Measurements from ENCODE around the gene GCAT.
"Not testable (repeated sequence)": the region's sequence is repeated elsewhere in the genome, so short reads cannot be mapped to it uniquely, and the experiment has no call there.

Gene GCAT

DNA sequence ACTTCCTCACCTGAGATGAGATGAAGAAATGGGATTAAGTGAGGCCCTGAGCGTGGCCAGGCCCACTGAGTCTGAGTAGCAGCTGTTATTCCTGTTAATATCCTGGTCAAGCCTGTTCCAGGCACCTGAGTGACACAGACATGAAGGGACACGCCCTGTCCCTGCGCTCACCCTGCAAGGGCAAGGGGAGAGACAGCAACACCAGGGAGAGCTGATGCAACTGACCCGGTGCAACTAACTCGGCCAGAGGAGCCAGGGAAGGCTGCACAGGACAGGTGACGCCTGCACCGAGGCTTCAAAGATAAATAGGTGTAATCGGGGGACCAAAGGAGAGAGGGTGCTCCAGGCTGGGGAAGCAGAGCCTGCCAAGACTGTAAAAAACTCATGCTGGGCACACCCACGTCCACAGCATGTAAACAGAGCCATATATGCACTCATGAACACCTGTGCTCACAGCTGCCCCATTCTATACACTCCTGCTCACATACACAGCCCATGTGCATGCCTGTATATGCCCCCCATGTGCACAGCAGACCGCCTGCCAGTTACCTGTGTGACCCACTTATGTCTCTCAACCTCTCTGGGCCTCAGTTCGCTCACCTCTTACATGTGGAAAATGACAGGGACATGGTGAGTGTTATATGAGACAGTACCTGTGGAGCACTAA, 22.8 kb upstream of the GCAT start:
- DNase-seq, result no peak

GRCh38 chr22:37790234-37790633, 17.5 kb upstream of the GCAT start:
- DNase-seq, result no peak

- DNase-seq, result no peak
Measured at GRCh38 chr22:37792494-37792893, 15.2 kb upstream of the GCAT start.

DNA sequence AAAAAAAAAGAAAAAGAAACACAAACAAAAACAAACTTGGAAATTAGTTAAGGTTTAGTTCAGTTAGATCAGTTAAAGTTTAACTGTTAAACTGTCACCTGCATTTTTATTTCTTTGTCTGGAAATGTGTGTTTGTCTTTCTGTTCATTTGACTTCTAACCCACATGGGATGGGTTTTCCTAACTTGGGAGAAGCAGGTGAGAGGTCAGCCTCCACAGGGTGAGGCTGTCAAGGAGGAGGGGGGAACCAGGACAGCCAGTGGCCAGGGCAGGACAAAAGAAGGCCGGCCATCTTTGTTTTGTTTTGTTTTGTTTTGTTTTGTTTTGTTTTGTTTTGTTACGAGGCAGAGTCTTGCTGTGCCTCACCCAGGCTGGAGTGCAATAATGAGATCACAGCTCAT, 13.4 kb upstream of the GCAT start:
- DNase-seq, result no peak

DNA sequence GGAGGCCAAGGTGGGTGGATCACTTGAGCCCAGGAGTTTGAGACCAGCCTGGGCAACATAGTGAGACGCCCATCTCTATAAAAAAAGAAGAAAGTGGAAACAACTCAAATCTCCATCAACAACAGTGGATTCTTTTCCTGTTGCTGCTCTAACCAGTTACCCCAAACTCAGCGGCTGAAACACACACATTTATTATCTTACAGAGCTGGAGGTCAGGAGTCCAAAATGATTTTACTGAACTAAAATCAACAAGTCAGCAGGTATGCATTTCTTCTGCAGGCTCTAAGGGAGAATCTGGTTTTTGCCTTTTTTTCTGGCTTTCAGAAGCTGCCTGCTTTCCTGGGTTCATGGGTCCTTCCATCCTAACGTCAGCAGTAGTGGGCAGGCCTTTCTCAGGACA, 11.7 kb upstream of the GCAT start:
- no peak for DNase-seq

DNA sequence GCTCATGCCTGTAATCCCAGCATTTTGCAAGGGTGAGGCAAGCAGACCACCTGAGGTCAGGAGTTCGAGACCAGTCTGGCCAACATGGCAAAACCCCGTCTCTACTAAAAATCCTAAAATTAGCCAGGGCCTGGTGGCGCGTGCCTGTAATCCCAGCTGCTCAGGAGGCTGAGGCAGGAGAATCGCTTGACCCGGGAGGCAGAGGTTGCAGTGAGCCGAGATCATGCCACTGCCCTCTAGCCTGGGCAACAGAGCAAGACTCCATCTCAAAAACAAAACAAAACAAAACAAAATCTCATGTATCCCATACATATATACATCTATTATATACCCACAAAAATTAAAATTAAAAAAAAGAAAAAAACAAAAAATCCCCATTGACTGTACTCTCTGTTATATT, 10.5 kb upstream of the GCAT start:
- not testable (repeated sequence) for DNase-seq

- DNase-seq, result no peak
Measured at GRCh38 chr22:37797874-37798500, 9.7 kb upstream of the GCAT start.

DNA sequence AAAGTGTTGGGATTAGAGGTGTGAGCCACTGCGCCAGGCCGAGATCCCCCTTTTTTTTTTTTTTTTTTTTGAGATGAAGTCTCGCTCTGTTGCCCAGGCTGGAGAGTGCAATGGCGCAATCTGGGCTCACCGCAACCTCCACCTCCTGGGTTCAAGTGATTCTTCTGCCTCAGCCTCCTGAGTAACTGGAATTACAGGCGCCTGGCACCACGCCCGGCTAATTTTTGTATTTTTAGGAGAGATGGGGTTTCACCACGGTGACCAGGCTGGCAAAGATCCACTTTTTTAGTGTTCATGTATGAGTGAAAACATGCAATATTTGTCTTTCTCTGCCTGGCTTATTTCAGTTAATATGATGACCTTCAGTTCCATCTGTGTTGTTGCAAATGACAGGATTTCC, 7.8 kb upstream of the GCAT start:
- DNase-seq, result not testable (repeated sequence)

GRCh38 chr22:37801946-37802309, 5.8 kb upstream of the GCAT start:
- no peak for DNase-seq

DNA sequence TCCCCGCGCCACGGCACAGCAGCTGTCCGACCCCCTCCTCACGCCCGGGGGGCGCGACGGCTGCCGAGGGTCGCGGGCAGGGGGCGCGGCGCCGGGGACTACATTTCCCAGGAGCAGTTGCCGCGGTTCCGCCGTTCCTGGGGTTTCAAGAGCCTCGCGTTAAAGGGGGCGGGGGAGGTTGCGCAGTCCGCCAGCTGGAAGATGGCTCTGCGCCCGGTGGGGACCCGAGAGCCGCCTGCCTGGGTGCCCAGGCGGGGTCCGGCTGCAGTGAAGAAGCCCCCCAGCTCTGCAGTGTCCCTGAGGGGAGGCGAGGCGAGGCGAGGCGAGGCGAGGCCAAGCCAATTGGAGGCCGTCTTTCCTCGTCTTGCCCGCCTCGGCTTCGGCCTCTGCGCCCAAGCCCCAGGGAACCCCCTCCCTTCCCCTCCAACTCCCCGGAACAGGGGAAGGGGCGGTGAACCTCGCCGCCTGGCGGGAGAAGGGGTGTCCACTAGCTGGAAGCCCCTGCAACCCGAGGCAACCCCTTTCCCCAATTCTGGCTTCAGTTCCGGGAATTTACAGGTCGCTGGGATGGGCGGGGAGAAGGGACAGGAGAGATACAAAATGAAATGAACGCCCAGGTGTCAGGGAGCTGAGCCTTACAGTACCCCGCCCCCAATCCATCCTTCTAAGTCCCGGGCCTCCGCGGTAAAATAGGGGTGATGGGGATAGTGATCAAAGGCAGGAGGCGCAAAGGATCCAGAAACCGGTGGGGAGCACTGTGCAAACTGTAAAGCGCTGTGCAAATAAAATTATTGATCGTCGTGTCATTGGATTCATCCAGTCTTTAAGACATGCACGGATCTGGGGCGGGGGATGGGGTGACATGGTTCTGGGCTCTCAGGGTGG, 5.2 kb upstream of the GCAT start:
- DNase-seq, result peak; percentile 24

- DNase-seq, result no peak
Measured at GRCh38 chr22:37803195-37803638, 4.5 kb upstream of the GCAT start.

GRCh38 chr22:37803639-37804351, 3.9 kb upstream of the GCAT start:
- DNase-seq, result no peak

GRCh38 chr22:37804352-37804880, 3.3 kb upstream of the GCAT start:
- DNase-seq, result no peak

GRCh38 chr22:37804881-37805809, 2.6 kb upstream of the GCAT start:
- DNase-seq, result peak; percentile 47

DNA sequence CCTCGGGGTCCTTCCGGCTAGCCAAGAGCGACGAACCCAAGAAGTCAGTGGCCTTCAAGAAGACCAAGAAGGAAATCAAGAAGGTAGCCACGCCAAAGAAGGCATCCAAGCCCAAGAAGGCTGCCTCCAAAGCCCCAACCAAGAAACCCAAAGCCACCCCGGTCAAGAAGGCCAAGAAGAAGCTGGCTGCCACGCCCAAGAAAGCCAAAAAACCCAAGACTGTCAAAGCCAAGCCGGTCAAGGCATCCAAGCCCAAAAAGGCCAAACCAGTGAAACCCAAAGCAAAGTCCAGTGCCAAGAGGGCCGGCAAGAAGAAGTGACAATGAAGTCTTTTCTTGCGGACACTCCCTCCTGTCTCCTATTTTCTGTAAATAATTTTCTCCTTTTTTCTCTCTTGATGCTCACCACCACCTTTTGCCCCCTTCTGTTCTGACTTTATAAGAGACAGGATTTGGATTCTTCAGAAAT, 1.9 kb upstream of the GCAT start:
- no peak for DNase-seq

DNA sequence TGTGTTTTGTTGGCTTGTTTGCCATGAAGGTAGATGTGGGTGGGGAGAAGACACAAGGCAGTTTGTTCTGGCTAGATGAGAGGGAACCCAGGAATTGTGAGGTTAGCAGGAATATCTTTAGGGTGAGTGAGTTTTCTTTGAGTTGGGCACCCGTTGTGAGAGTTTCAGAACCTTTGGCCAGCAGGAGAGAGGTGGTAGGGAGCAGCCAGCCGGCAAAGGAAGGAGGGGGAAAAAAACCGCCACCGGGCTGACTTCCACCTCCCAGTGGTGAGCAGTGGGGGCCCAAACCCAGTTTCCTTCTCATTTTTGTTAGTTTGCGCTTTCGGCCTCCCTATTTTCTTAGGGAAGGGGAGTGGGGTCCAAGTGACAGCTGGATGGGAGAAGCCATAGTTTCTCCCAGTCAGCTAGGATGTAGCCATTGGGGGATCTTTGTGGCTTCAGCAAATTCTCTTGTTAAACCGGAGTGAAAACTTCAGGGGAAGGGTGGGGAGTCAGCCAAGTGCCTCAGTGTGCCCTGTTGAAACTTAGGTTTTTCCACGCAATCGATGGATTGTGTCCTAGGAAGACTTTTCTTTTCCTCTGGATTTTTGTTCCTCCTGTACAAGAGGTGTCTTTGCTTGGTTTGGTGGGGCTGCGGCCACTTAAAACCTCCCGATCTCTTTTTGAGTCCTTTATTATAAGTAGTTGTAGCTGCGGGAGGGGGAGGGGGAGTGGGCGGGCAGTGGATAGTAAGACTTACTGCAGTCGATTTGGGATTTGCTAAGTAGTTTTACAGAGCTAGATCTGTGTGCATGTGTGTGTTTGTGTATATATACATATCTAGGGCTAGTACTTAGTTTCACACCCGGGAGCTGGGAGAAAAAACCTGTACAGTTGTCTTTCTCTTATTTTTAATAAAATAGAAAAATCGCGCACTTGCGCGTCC, 1.1 kb upstream of the GCAT start:
- DNase-seq, result peak; percentile 23

DNA sequence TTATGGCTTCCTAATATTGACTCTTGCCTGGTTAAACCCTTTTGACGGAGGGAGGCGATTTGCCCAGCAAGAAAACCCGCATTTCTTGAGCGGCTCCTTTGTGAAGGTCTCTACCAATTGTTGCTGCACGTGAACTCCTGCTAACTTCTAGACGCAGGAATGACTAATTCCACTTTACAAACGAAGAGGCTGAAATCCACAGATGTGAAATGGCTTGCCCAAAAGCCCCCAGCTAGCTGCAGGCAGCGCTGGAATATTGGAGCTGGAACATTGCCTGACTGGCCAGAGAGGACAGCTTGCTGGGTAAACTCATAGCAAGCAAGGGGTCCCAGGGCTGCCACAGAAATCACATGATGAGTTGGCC, 542 bp downstream of the GCAT start:
- no peak for DNase-seq

DNA sequence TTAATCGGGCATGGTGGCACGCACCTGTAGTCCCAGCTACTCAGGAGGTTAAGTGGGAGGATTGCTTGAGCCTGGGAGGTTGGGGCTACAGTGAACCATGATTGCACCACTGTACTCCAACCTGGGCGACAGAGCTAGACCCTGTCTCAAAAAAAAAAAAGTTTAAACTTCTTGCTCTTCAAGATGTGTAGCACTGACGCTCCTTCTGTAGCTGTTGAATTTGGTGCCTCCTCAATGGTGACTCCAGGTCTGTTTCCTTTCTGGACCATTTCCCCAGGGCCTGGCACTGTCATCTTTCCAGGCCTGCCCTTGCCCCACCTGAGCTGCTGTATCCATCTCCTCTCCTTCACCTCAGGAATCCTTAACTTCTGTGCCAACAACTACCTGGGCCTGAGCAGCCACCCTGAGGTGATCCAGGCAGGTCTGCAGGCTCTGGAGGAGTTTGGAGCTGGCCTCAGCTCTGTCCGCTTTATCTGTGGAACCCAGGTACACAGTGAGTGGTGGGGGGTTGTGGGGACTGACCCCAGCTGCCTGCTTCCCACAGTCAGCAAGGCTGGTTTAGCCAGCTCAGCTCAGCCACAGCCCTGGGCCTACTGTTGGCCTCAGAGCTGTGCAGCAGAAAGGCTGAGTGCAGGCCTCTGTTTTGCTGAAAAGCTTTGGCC, 2.1 kb downstream of the GCAT start:
- DNase-seq, result no peak

DNA sequence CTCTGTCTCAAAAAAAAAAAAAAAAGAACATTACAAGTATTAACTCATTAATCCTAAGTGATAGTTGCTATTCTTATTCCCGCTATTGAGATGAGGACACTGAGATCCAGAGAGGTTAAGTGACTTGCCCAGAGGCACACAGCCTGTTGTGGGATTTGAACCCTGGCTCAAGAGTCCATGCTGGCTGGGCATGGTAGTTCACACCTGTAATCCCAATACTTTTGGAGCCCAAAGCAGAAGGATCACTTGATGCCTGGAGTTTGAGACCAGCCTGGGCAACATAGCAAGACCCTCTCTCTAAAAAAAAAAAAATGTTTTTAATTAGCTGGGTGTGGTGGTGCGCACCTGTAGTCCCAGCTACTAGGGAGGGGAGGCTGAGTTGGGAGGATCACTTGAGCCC, 4.1 kb downstream of the GCAT start:
- no peak for DNase-seq

All from GF-D8 (cell line).